ENCODE measurements around the gene CTNND2.

Gene CTNND2

GRCh38 chr5:11047030-11047429, 857.2 kb downstream of the CTNND2 start:
- in situ Hi-C loops (cut with MboI; ENCODE audit: low sequenced_read_pairs, unreplicated experiment) = no loop called here
- TF ChIP-seq CTCF (IDR thresholded peaks at IDR 0.05; ENCODE audit: borderline replicate concordance, control extremely low read depth, extremely low read depth, insufficient read depth, missing control alignments) = no peak
- DNase-seq (ENCODE audit: low spot score) = no peak

- in situ Hi-C loops (cut with MboI; ENCODE audit: low sequenced_read_pairs, unreplicated experiment) = no loop called here
- no peak for TF ChIP-seq CTCF (IDR thresholded peaks at IDR 0.05; ENCODE audit: borderline replicate concordance, control extremely low read depth, extremely low read depth, insufficient read depth, missing control alignments)
- DNase-seq (ENCODE audit: low spot score) = no peak
Observed at GRCh38 chr5:11046160-11046559, 858.1 kb downstream of the CTNND2 start.

GRCh38 chr5:11045411-11045810, 858.8 kb downstream of the CTNND2 start:
- in situ Hi-C loops (cut with MboI; ENCODE audit: low sequenced_read_pairs, unreplicated experiment) = no loop called here
- no peak for DNase-seq (ENCODE audit: low spot score)
- TF ChIP-seq CTCF (IDR thresholded peaks at IDR 0.05; ENCODE audit: borderline replicate concordance, control extremely low read depth, extremely low read depth, insufficient read depth, missing control alignments) = no peak

- DNase-seq (ENCODE audit: low spot score) = no peak
- in situ Hi-C loops (cut with MboI; ENCODE audit: low sequenced_read_pairs, unreplicated experiment) = no loop called here
- TF ChIP-seq CTCF (IDR thresholded peaks at IDR 0.05; ENCODE audit: borderline replicate concordance, control extremely low read depth, extremely low read depth, insufficient read depth, missing control alignments) = no peak
Observed at GRCh38 chr5:11044581-11044980, 859.7 kb downstream of the CTNND2 start.

- TF ChIP-seq CTCF (IDR thresholded peaks at IDR 0.05; ENCODE audit: borderline replicate concordance, control extremely low read depth, extremely low read depth, insufficient read depth, missing control alignments) = no peak
- no peak for DNase-seq (ENCODE audit: low spot score)
Observed at GRCh38 chr5:11043881-11044280, 860.4 kb downstream of the CTNND2 start.

GRCh38 chr5:11040345-11040744, 863.9 kb downstream of the CTNND2 start:
- DNase-seq (ENCODE audit: low spot score) = no peak
- in situ Hi-C loops (cut with MboI; ENCODE audit: low sequenced_read_pairs, unreplicated experiment) = no loop called here
- no peak for TF ChIP-seq CTCF (IDR thresholded peaks at IDR 0.05; ENCODE audit: borderline replicate concordance, control extremely low read depth, extremely low read depth, insufficient read depth, missing control alignments)

More at GRCh38 chr5:11043881-11044280, 860.4 kb downstream of the CTNND2 start:
- in situ Hi-C loops (cut with MboI; ENCODE audit: low sequenced_read_pairs, unreplicated experiment) = no loop called here

GRCh38 chr5:11038772-11039171, 865.5 kb downstream of the CTNND2 start:
- TF ChIP-seq CTCF (IDR thresholded peaks at IDR 0.05; ENCODE audit: borderline replicate concordance, control extremely low read depth, extremely low read depth, insufficient read depth, missing control alignments) = no peak
- no peak for DNase-seq (ENCODE audit: low spot score)
- in situ Hi-C loops (cut with MboI; ENCODE audit: low sequenced_read_pairs, unreplicated experiment) = no loop called here
